Esophagus squamous epithelium (tissue), 5 donors: ENCODE results near the gene EIF5A. TPM values are rescaled to one million over a fixed set of nuclear protein-coding genes. Genes with fewer than 3 reads are reported as not detected.

Experiments
- DNase-seq: peaks from one replicate; lab custom pipeline; 2025; lab: John Stamatoyannopoulos, UW
- H3K27ac ChIP-seq, 4 donors: fragments of 200-600 bp; sonication (generic); one replicate each; pipeline ENCODE4 v1.5.1; 2016 to 2019; ENCODE audit warnings: mild to moderate bottlenecking in 1 of 4
- H3K27me3 ChIP-seq, 4 donors: fragments of 200-600 bp; sonication (generic); 1 replicate in 3 of 4; 2 replicates in 1 of 4; pipeline versions ENCODE4 v1.5.1 to v1.6.0; 2017 to 2021; ENCODE audit warnings: antibody characterized with exemption in 1 of 4
- H3K36me3 ChIP-seq, 3 donors: fragments of 200-600 bp; sonication (generic); one replicate each; pipeline ENCODE4 v1.5.1; 2016 to 2019
- H3K4me1 ChIP-seq, 3 donors: fragments of 200-600 bp; sonication (generic); one replicate each; pipeline ENCODE4 v1.5.1; 2017 to 2019
- H3K4me3 ChIP-seq, 4 donors: fragments of 200-600 bp; sonication (generic); 1 replicate in 3 of 4; 2 replicates in 1 of 4; pipeline ENCODE4 v1.5.1; 2016 to 2019; ENCODE audit warnings: mild to moderate bottlenecking in 2 of 4, moderate library complexity in 1 of 4
- H3K9me3 ChIP-seq, 3 donors: fragments of 200-600 bp; sonication (generic); one replicate each; pipeline ENCODE4 v1.5.1; 2016 to 2019
- POLR2A ChIP-seq, 4 donors: fragments of 450-650 bp; IDR thresholded peaks; one replicate each; pipeline ENCODE4 v1.6.1; 2017; ENCODE audit warnings: antibody characterized with exemption in 4 of 4, mild to moderate bottlenecking in 4 of 4, moderate library complexity in 3 of 4
- WGBS, 2 donors: methylation state at CpG; one replicate each; pipeline ENCODE4 v1.1.5; 2018; 5-methylcytosine and 5-hydroxymethylcytosine counted together
- intact Hi-C: fragments of 100-400 bp; cut with DNase I; formaldehyde crosslinking; loops from one replicate; pipeline ENCODE4 v1.15.0; 2022
- total RNA-seq, 4 donors: library from RNA; depleted of rRNA; stranded (reverse); fragments of >200 nt; gene quantifications; one replicate each; pipeline ENCODE4 v1.1.0, GENCODE V29; 2016
- TF ChIP-seq, protein P1 (sequence below), 6 experiments: fragments of 450-650 bp in 4 of 6; fragments of 200-600 bp in 2 of 6; sonication (generic) in 2 of 6; IDR thresholded peaks; one replicate each; pipeline ENCODE4 v1.5.1; 2016 to 2019; ENCODE audit warnings: antibody characterized with exemption in 6 of 6, mild to moderate bottlenecking in 4 of 6, moderate library complexity in 4 of 6
- donor health status: DM: yes; HTN: yes; CAD: no.

The EIF5A gene
- total RNA-seq, 4 donors from 2014 or later, result 324 to 543 (median 394) TPM

DNA sequence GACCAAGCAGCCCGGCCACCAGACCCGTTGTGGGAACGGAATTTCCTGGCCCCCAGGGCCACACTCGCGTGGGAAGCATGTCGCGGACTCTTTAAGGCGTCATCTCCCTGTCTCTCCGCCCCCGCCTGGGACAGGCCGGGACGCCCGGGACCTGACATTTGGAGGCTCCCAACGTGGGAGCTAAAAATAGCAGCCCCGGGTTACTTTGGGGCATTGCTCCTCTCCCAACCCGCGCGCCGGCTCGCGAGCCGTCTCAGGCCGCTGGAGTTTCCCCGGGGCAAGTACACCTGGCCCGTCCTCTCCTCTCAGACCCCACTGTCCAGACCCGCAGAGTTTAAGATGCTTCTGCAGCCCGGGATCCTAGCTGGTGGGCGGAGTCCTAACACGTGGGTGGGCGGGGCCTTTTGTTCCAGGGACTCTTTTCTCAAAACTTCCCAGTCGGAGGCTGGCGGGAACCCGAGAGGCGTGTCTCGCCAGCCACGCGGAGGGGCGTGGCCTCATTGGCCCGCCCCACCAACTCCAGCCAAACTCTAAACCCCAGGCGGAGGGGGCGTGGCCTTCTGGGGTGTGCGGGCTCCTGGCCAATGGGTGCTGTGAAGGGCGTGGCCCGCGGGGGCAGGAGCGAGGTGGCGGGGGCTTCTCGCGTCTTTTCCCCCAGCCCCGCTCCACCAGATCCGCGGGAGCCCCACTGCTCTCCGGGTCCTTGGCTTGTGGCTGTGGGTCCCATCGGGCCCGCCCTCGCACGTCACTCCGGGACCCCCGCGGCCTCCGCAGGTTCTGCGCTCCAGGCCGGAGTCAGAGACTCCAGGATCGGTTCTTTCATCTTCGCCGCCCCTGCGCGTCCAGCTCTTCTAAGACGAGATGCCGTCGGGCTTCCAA, 26.1 kb upstream of the EIF5A start, which contains the start of gene SLC2A4:
TSS of gene SLC2A4 (plus strand) at position 645 of the 879 bp plus-strand sequence. CDS start at position 862, 217 bp downstream.
- Histone ChIP-seq H3K4me3 (peak within 1 kb of the TSS; percentile 31 to 73 (median 58)), H3K27ac (peak within 1 kb of the TSS; percentile 70 to 92 (median 90)), H3K9me3 (no peaks in the 10 kb centered on the region), H3K27me3 (peaks cover 0 to 31% (median 0%) of the 10 kb centered on the region in 4 donors), H3K4me1 (peaks cover 23 to 55% (median 27%) of the 10 kb centered on the region in 3 donors), H3K36me3 (peaks cover 0 to 27% (median 0%) of the 10 kb centered on the region in 3 donors)
- TF ChIP-seq, protein P1, sequence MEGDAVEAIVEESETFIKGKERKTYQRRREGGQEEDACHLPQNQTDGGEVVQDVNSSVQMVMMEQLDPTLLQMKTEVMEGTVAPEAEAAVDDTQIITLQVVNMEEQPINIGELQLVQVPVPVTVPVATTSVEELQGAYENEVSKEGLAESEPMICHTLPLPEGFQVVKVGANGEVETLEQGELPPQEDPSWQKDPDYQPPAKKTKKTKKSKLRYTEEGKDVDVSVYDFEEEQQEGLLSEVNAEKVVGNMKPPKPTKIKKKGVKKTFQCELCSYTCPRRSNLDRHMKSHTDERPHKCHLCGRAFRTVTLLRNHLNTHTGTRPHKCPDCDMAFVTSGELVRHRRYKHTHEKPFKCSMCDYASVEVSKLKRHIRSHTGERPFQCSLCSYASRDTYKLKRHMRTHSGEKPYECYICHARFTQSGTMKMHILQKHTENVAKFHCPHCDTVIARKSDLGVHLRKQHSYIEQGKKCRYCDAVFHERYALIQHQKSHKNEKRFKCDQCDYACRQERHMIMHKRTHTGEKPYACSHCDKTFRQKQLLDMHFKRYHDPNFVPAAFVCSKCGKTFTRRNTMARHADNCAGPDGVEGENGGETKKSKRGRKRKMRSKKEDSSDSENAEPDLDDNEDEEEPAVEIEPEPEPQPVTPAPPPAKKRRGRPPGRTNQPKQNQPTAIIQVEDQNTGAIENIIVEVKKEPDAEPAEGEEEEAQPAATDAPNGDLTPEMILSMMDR (IDR thresholded peaks at IDR 0.05), result peak in 1 of 6 experiments; percentile 23
- peak in 2 of 4 donors; percentile 46 to 62 for TF ChIP-seq POLR2A (IDR thresholded peaks at IDR 0.05)
- 1 to 3% methylated on average over 6 to 44 of the region's 71 CpGs for WGBS, 2 donors
- no peak for DNase-seq
- intact Hi-C loops, result no loop called here

DNA sequence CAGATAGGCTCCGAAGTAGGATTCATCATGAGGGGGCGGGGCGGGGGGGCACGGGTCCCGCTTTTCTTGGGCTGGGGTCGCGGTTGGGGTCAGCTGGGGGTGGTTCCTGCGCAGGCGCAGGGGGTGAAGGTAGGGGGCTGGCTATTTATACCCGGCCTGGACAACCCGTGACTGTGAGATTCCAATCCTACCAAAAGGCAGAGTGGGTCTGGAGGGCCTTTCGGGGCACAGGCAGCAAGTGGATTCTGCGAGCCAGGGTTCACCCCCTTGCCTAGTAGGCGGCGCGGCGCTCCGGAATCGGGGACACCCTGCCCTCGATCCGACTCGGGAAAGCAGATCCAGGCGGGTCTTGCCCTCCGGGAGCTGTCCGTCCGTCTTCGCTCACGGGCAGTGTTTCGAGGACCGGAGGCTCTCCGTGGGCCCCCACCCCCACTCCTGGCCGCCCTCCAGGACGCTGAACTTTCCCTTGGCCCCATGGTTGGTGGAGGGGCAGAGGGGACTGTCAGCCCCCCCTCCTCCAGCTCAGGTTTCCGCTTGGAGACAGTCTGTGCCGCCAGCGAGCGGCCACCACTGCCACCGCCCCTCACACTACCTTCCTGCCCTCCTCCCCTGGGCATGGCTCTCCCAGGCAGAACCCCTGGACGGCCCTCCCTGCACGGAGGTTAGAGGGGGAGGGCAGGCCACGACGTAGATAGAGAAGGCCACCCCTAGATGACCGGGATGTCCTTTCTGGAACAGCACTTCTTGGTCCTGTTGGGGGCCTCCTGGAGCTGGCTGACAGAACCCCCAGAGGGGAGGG, 25.3 kb upstream of the EIF5A start:
- peak overlapping the region; percentile 70 to 92 (median 90) for H3K27ac ChIP-seq
- H3K4me1 ChIP-seq, result peaks cover 23 to 55% (median 27%) of the 10 kb centered on the region in 3 donors
- TF ChIP-seq, protein P1 (IDR thresholded peaks at IDR 0.05), result no peak
- TF ChIP-seq POLR2A (IDR thresholded peaks at IDR 0.05), result no peak
- WGBS, 2 donors, result 31% methylated on average over 14 of the region's 43 CpGs; no CpG with 5 or more reads in 1 of the 2 donors
- peak overlapping the region; percentile 31 to 73 (median 58) for H3K4me3 ChIP-seq
- intact Hi-C loops, result no loop called here
- no peaks in the 10 kb centered on the region for H3K9me3 ChIP-seq
- peaks cover 0 to 32% (median 0%) of the 10 kb centered on the region in 3 donors for H3K36me3 ChIP-seq
- DNase-seq, result no peak
- peaks cover 0 to 31% (median 0%) of the 10 kb centered on the region in 4 donors for H3K27me3 ChIP-seq

DNA sequence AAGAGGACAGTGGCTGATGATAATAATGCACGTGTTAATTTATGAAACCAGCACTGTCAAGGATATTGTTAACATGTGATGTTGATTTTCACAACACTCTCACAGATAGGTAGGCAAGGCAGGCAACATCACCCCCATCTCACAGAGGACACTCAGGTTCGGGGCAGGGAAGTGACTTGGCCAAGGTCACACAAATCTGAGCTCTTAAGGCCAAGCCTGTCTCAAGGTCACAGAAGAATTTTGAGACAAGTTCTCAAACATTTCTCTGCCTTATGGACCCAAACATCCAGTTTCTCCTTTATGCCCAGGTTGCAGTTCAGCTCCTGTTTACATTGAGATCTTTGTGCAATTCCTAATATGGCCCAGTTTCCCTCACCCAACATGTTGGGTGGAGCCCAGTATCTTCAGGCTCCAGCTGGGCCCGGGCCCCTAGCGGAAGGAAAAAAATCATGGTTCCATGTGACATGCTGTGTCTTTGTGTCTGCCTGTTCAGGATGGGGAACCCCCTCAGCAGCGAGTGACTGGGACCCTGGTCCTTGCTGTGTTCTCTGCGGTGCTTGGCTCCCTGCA, 24.6 kb upstream of the EIF5A start:
- intact Hi-C loops, result no loop called here
- H3K9me3 ChIP-seq, result no peaks in the 10 kb centered on the region
- H3K27me3 ChIP-seq, result peaks cover 0 to 33% (median 0%) of the 10 kb centered on the region in 4 donors
- H3K4me1 ChIP-seq, result peaks cover 23 to 55% (median 27%) of the 10 kb centered on the region in 3 donors
- peaks cover 0 to 32% (median 0%) of the 10 kb centered on the region in 3 donors for H3K36me3 ChIP-seq
- no peak for DNase-seq
- H3K4me3 ChIP-seq, result peak overlapping the region in 3 of 4 donors; percentile 55 to 73 (median 62)
- TF ChIP-seq, protein P1 (IDR thresholded peaks at IDR 0.05), result peak in 2 of 6 experiments; percentile 23 to 39
- no peak for TF ChIP-seq POLR2A (IDR thresholded peaks at IDR 0.05)
- peak overlapping the region; percentile 70 to 92 (median 90) for H3K27ac ChIP-seq
- WGBS, 2 donors, result 35 to 44% methylated on average over 2 to 3 of the region's 6 CpGs

DNA sequence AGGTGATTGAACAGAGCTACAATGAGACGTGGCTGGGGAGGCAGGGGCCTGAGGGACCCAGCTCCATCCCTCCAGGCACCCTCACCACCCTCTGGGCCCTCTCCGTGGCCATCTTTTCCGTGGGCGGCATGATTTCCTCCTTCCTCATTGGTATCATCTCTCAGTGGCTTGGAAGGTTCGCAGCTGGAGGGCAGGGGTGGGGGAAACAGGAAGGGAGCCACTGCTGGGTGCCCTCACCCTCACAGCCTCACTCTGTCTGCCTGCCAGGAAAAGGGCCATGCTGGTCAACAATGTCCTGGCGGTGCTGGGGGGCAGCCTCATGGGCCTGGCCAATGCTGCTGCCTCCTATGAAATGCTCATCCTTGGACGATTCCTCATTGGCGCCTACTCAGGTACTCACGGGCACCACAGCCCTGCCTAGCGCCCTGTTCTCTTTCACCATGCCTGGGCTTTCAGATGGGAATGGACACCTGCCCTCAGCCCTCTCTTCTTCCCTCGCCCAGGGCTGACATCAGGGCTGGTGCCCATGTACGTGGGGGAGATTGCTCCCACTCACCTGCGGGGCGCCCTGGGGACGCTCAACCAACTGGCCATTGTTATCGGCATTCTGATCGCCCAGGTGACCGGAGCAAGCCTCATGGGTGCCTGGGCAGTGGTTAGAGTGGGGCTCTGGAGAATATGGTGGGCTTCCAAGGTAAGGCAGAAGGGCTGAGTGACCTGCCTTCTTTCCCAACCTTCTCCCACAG, 23.8 kb upstream of the EIF5A start:
- no peaks in the 10 kb centered on the region for H3K9me3 ChIP-seq
- no peak for DNase-seq
- peaks cover 0 to 39% (median 0%) of the 10 kb centered on the region in 4 donors for H3K27me3 ChIP-seq
- H3K27ac ChIP-seq, result peak overlapping the region in 3 of 4 donors; percentile 88 to 92 (median 92)
- peak overlapping the region in 3 of 4 donors; percentile 55 to 73 (median 62) for H3K4me3 ChIP-seq
- intact Hi-C loops, result no loop called here
- 67% methylated on average over 5 of the region's 18 CpGs; no CpG with 5 or more reads in 1 of the 2 donors for WGBS, 2 donors
- peaks cover 0 to 32% (median 0%) of the 10 kb centered on the region in 3 donors for H3K36me3 ChIP-seq
- no peak for TF ChIP-seq POLR2A (IDR thresholded peaks at IDR 0.05)
- TF ChIP-seq, protein P1 (IDR thresholded peaks at IDR 0.05), result no peak
- H3K4me1 ChIP-seq, result peaks cover 23 to 55% (median 27%) of the 10 kb centered on the region in 3 donors
